GM23248 (cell line): ENCODE data around the gene ZDHHC13. TPM values are rescaled to one million over a fixed set of nuclear protein-coding genes. Genes with fewer than 3 reads are reported as not detected.

Source experiments
- DNase-seq: peaks from one replicate; pipeline ENCODE4 v3.0.0-alpha.2; 2015
- H2AFZ ChIP-seq: fragments of 200-600 bp; sonication (generic); 2 replicates; pipeline ENCODE4 v1.6.1; 2016; ENCODE audit warnings: antibody characterized with exemption
- H3F3A ChIP-seq: fragments of 200-600 bp; sonication (generic); 2 replicates; pipeline ENCODE4 v1.6.1; 2016; ENCODE audit warnings: mild to moderate bottlenecking, antibody characterized with exemption, mixed run types; ENCODE audit not compliant: insufficient read depth
- H3K27ac ChIP-seq: fragments of 200-600 bp; sonication (generic); 2 replicates; pipeline ENCODE4 v1.5.1; 2016; ENCODE audit warnings: mild to moderate bottlenecking
- H3K27me3 ChIP-seq: fragments of 200-600 bp; sonication (generic); replicated peaks from 2 replicates; pipeline ENCODE4 v1.6.1; 2016; ENCODE audit warnings: mild to moderate bottlenecking; ENCODE audit not compliant: insufficient read depth
- H3K36me3 ChIP-seq: fragments of 200-600 bp; sonication (generic); 2 replicates; pipeline ENCODE4 v1.6.1; 2016; ENCODE audit warnings: low read depth, mild to moderate bottlenecking
- H3K4me1 ChIP-seq: fragments of 200-600 bp; sonication (generic); 2 replicates; pipeline ENCODE4 v1.6.1; 2016; ENCODE audit warnings: mild to moderate bottlenecking; ENCODE audit not compliant: insufficient read depth
- H3K4me2 ChIP-seq: fragments of 200-600 bp; sonication (generic); one replicate; pipeline ENCODE4 v1.6.1; 2016; ENCODE audit warnings: mild to moderate bottlenecking; ENCODE audit not compliant: unreplicated experiment
- H3K4me3 ChIP-seq: fragments of 200-600 bp; sonication (generic); 2 replicates; pipeline ENCODE4 v1.5.1; 2016; ENCODE audit warnings: mild to moderate bottlenecking
- H3K79me2 ChIP-seq: fragments of 200-600 bp; sonication (generic); 2 replicates; pipeline ENCODE4 v1.6.1; 2016; ENCODE audit warnings: mild to moderate bottlenecking; ENCODE audit not compliant: insufficient read depth
- H3K9ac ChIP-seq: fragments of 200-600 bp; sonication (generic); 2 replicates; pipeline ENCODE4 v1.6.1; 2016; ENCODE audit warnings: mild to moderate bottlenecking
- H3K9me2 ChIP-seq: fragments of 200-600 bp; sonication (generic); 2 replicates; pipeline ENCODE4 v1.6.1; 2016; ENCODE audit warnings: mixed run types, mild to moderate bottlenecking, moderate library complexity; ENCODE audit not compliant: insufficient read depth
- H3K9me3 ChIP-seq: fragments of 200-600 bp; sonication (generic); one replicate; pipeline ENCODE4 v1.6.1; 2017; ENCODE audit warnings: low read depth
- H4K20me1 ChIP-seq: fragments of 200-600 bp; sonication (generic); 2 replicates; pipeline ENCODE4 v1.6.0; 2016; ENCODE audit not compliant: insufficient read depth
- EZH2 ChIP-seq: fragments of 200-600 bp; sonication (generic); IDR thresholded peaks from 2 replicates; pipeline ENCODE4 v1.6.1; 2018; ENCODE audit warnings: antibody characterized with exemption, mild to moderate bottlenecking; ENCODE audit not compliant: insufficient read depth, poor library complexity, severe bottlenecking
- EZH2phosphoT487 ChIP-seq: fragments of 200-600 bp; sonication (generic); IDR thresholded peaks from 2 replicates; pipeline ENCODE4 v1.6.1; 2018; ENCODE audit warnings: antibody characterized with exemption, moderate library complexity, mild to moderate bottlenecking, low read depth; ENCODE audit not compliant: insufficient read depth
- WGBS, 2 experiments: methylation state at CpG; one replicate each; pipeline ENCODE4 v1.1.6; 2015 to 2017; ENCODE audit warnings: low lambda C conversion rate in 2 of 2, low coverage in 1 of 2; ENCODE audit errors: missing lambda C conversion rate in 2 of 2; 5-methylcytosine and 5-hydroxymethylcytosine counted together
- in situ Hi-C: fragments of 300-500 bp; cut with MboI; formaldehyde crosslinking; loops from 2 replicates; pipeline ENCODE4 v1.15.0; 2020
- polyA plus RNA-seq: library from polyadenylated mRNA; unstranded; fragments of >200 nt; fragmentation: Nextera tagmentation; extraction: Ambion mirVana; gene quantifications from 2 replicates; pipeline ENCODE4 v1.2.1, GENCODE V29; 2016
- total RNA-seq: library from RNA; depleted of rRNA; stranded (reverse); fragments of >200 nt; shearing (Covaris generic); gene quantifications from 2 replicates; pipeline ENCODE4 v1.2.3, GENCODE V29; 2014

The ZDHHC13 gene
- total and polyA plus RNA-seq, 2 experiments from 2014 or later: 10.9 to 12.5 TPM

- Histone ChIP-seq H3K9me3 (no peaks in the 10 kb centered on the region), H3K4me2 (no peak overlapping the region), H3K79me2 (no peaks in the 10 kb centered on the region), H3K4me1 (no peaks in the 10 kb centered on the region), H3K9ac (no peak overlapping the region), H3K36me3 (peaks cover 26% of the 10 kb centered on the region; the same call in 1 of the 2 replicates), H2AFZ (no peak overlapping the region), H3K27me3 (no peaks in the 10 kb centered on the region), H3K9me2 (no peaks in the 10 kb centered on the region), H3F3A (no peaks in the 10 kb centered on the region), H3K4me3 (no peak overlapping the region), H4K20me1 (no peaks in the 10 kb centered on the region), H3K27ac (no peak overlapping the region)
- in situ Hi-C loops: no loop called here
- no peak for DNase-seq
- no peak for TF ChIP-seq EZH2
- 96 to 100% methylated on average over 2 of the region's 2 CpGs for WGBS, 2 experiments
Observed at GRCh38 chr11:19168090-19168489, 51.1 kb downstream of the ZDHHC13 start.

- Histone ChIP-seq H3K79me2 (no peaks in the 10 kb centered on the region), H2AFZ (no peak overlapping the region), H3K9me3 (no peaks in the 10 kb centered on the region), H3K4me3 (no peak overlapping the region), H3K9me2 (no peaks in the 10 kb centered on the region), H3K27ac (no peak overlapping the region), H3K9ac (no peak overlapping the region), H3F3A (no peaks in the 10 kb centered on the region), H3K4me2 (no peak overlapping the region), H4K20me1 (no peaks in the 10 kb centered on the region), H3K27me3 (no peaks in the 10 kb centered on the region), H3K4me1 (no peaks in the 10 kb centered on the region), H3K36me3 (peaks cover 13% of the 10 kb centered on the region; the same call in 1 of the 2 replicates)
- 96 to 97% methylated on average over 9 of the region's 9 CpGs for WGBS, 2 experiments
- in situ Hi-C loops: no loop called here
- DNase-seq: no peak
- TF ChIP-seq EZH2 (no peak), EZH2phosphoT487 (no peak)
Observed at GRCh38 chr11:19173004-19173689, 56.2 kb downstream of the ZDHHC13 start.

GRCh38 chr11:19173964-19174638 is 57.1 kb downstream of the ZDHHC13 start:
- Histone ChIP-seq H3K9ac (no peak overlapping the region), H4K20me1 (no peaks in the 10 kb centered on the region), H3K36me3 (peaks cover 10% of the 10 kb centered on the region; the same call in 1 of the 2 replicates), H3K9me3 (no peaks in the 10 kb centered on the region), H2AFZ (no peak overlapping the region), H3K27me3 (no peaks in the 10 kb centered on the region), H3K4me2 (no peak overlapping the region), H3K79me2 (no peaks in the 10 kb centered on the region), H3K4me3 (no peak overlapping the region), H3K9me2 (no peaks in the 10 kb centered on the region), H3F3A (no peaks in the 10 kb centered on the region), H3K4me1 (no peaks in the 10 kb centered on the region), H3K27ac (no peak overlapping the region)
- in situ Hi-C loops: no loop called here
- TF ChIP-seq EZH2phosphoT487 (no peak), EZH2 (no peak)
- DNase-seq: no peak
- 88 to 92% methylated on average over 7 of the region's 7 CpGs for WGBS, 2 experiments

GRCh38 chr11:19176629-19177186 is 59.7 kb downstream of the ZDHHC13 start:
- Histone ChIP-seq H2AFZ (no peak overlapping the region), H3K4me2 (no peak overlapping the region), H3K79me2 (no peaks in the 10 kb centered on the region), H3K27ac (no peak overlapping the region), H3F3A (no peaks in the 10 kb centered on the region), H3K27me3 (no peaks in the 10 kb centered on the region), H3K9me3 (no peaks in the 10 kb centered on the region), H4K20me1 (no peaks in the 10 kb centered on the region), H3K9me2 (no peaks in the 10 kb centered on the region), H3K4me1 (no peaks in the 10 kb centered on the region), H3K4me3 (no peak overlapping the region), H3K36me3 (no peaks in the 10 kb centered on the region), H3K9ac (no peak overlapping the region)
- DNase-seq: no peak
- in situ Hi-C loops: no loop called here
- WGBS, 2 experiments: 96 to 99% methylated on average over 2 of the region's 2 CpGs
- TF ChIP-seq EZH2 (no peak), EZH2phosphoT487 (no peak)
